ENCODE results near the gene VSTM2A. TPM values are rescaled to one million over a fixed set of nuclear protein-coding genes. Genes with fewer than 3 reads are reported as not detected.

Gene VSTM2A
- total RNA-seq, 4 donors from 2014 or later: 0.79 to 7.2 (median 0.96) TPM; not detected in 1

GRCh38 chr7:54546081-54546985, 4.2 kb downstream of the VSTM2A start:
- peak overlapping the region in 3 of 4 donors; percentile 12 to 31 (median 21) for H3K4me3 ChIP-seq
- peaks cover 70% of the 10 kb centered on the region for H3K27me3 ChIP-seq
- peaks cover 0 to 14% (median 8%) of the 10 kb centered on the region in 4 donors for H3K4me1 ChIP-seq
- no peaks in the 10 kb centered on the region for H3K36me3 ChIP-seq
- peak; percentile 28 for DNase-seq
- TF ChIP-seq, protein P1, sequence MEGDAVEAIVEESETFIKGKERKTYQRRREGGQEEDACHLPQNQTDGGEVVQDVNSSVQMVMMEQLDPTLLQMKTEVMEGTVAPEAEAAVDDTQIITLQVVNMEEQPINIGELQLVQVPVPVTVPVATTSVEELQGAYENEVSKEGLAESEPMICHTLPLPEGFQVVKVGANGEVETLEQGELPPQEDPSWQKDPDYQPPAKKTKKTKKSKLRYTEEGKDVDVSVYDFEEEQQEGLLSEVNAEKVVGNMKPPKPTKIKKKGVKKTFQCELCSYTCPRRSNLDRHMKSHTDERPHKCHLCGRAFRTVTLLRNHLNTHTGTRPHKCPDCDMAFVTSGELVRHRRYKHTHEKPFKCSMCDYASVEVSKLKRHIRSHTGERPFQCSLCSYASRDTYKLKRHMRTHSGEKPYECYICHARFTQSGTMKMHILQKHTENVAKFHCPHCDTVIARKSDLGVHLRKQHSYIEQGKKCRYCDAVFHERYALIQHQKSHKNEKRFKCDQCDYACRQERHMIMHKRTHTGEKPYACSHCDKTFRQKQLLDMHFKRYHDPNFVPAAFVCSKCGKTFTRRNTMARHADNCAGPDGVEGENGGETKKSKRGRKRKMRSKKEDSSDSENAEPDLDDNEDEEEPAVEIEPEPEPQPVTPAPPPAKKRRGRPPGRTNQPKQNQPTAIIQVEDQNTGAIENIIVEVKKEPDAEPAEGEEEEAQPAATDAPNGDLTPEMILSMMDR (IDR thresholded peaks at IDR 0.05): peak in 1 of 5 experiments; percentile 21
- TF ChIP-seq POLR2A (IDR thresholded peaks at IDR 0.05): no peak
- no peak overlapping the region for H3K27ac ChIP-seq
- intact Hi-C loops (cut with DNase I; ENCODE audit: low total_unique reads): no loop called here
- in situ Hi-C loops (cut with MboI; ENCODE audit: low pct_ligation_motif_present in 1 of 4, low pct_unique_long_range_greater_than_20kb in 1 of 4, low sequenced_read_pairs in 3 of 4): no loop called here
- no peaks in the 10 kb centered on the region for H3K9me3 ChIP-seq
- WGBS, 2 donors (ENCODE audit: low coverage in 1 of 2): 4 to 20% methylated on average over 3 to 47 of the region's 80 CpGs

GRCh38 chr7:54546986-54547314, 4.8 kb downstream of the VSTM2A start:
- Histone ChIP-seq H3K27ac (no peak overlapping the region), H3K36me3 (no peaks in the 10 kb centered on the region), H3K4me3 (peak overlapping the region in 3 of 4 donors; percentile 12 to 31 (median 21)), H3K27me3 (peaks cover 64% of the 10 kb centered on the region), H3K9me3 (no peaks in the 10 kb centered on the region), H3K4me1 (peaks cover 0 to 12% (median 8%) of the 10 kb centered on the region in 4 donors)
- TF ChIP-seq, protein P1 (IDR thresholded peaks at IDR 0.05): no peak
- TF ChIP-seq POLR2A (IDR thresholded peaks at IDR 0.05) (no peak), EP300 (IDR thresholded peaks at IDR 0.05; ENCODE audit: low read depth) (no peak), POLR2AphosphoS5 (IDR thresholded peaks at IDR 0.05) (no peak)
- intact Hi-C loops (cut with DNase I; ENCODE audit: low total_unique reads): no loop called here
- DNase-seq: no peak
- 2 to 9% methylated on average over 2 to 10 of the region's 15 CpGs for WGBS, 2 donors (ENCODE audit: low coverage in 1 of 2)
- in situ Hi-C loops (cut with MboI; ENCODE audit: low pct_ligation_motif_present in 1 of 4, low pct_unique_long_range_greater_than_20kb in 1 of 4, low sequenced_read_pairs in 3 of 4): no loop called here

DNA sequence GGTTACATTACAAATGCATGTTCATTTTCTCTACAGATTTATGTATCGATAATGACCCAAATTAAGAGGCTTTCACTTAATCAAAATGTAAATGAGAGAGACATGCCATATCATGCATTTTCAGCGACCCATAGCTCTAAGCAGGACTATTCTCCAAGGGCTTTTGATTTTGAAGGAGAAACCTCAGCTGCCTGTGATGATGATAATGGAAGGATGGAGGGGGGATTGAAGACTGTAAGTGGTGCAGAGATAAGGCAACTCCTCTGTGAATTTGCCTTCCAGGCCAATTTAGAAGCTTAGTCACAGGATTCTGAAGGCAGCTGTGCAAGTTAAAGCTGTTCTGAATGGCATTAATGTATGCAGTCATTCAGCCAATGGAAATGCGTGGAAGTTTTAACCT, 8.3 kb downstream of the VSTM2A start:
- intact Hi-C loops (cut with DNase I; ENCODE audit: low total_unique reads) (no loop called here), in situ Hi-C loops (cut with MboI; ENCODE audit: low pct_ligation_motif_present in 1 of 4, low pct_unique_long_range_greater_than_20kb in 1 of 4, low sequenced_read_pairs in 3 of 4) (no loop called here)
- H3K27ac ChIP-seq: no peak overlapping the region
- H3K27me3 ChIP-seq: peaks cover 29% of the 10 kb centered on the region
- peaks cover 0 to 9% (median 6%) of the 10 kb centered on the region in 4 donors for H3K4me1 ChIP-seq
- H3K36me3 ChIP-seq: no peaks in the 10 kb centered on the region
- TF ChIP-seq, protein P1 (IDR thresholded peaks at IDR 0.05): no peak
- no peak overlapping the region for H3K4me3 ChIP-seq
- no peak for DNase-seq
- H3K9me3 ChIP-seq: no peaks in the 10 kb centered on the region
- WGBS, 2 donors (ENCODE audit: low coverage in 1 of 2): 88 to 90% methylated on average over 3 of the region's 3 CpGs

DNA sequence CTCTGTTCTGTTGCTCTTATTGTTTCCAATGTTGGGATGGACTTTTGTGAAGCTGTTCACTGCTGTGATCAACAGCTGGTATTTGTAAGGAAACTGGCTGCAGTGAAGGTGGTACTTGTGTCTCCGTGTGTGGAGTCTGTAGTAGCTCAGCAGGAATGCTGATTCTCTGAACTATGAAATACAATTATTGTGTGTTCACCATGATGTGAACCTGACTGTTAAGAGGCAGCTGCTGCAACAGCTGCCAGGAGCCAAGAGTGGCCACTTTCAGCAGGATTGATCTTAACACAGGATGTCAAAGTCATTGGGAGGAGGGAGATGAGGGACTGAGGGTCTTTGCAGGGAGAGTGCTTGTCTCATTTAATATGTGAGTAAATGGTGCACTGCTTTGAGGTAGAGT, 13.9 kb downstream of the VSTM2A start:
- Histone ChIP-seq H3K9me3 (no peaks in the 10 kb centered on the region), H3K4me1 (no peaks in the 10 kb centered on the region), H3K27me3 (no peaks in the 10 kb centered on the region), H3K36me3 (no peaks in the 10 kb centered on the region), H3K27ac (no peak overlapping the region), H3K4me3 (no peak overlapping the region)
- intact Hi-C loops (cut with DNase I; ENCODE audit: low total_unique reads) (no loop called here), in situ Hi-C loops (cut with MboI; ENCODE audit: low pct_ligation_motif_present in 1 of 4, low pct_unique_long_range_greater_than_20kb in 1 of 4, low sequenced_read_pairs in 3 of 4) (no loop called here)
- TF ChIP-seq, protein P1 (IDR thresholded peaks at IDR 0.05): no peak
- no peak for TF ChIP-seq EP300 (IDR thresholded peaks at IDR 0.05; ENCODE audit: low read depth)
- TF ChIP-seq POLR2A (IDR thresholded peaks at IDR 0.05): no peak
- no peak for TF ChIP-seq POLR2AphosphoS5 (IDR thresholded peaks at IDR 0.05)
- DNase-seq: no peak
- 29 to 39% methylated on average over 1 of the region's 1 CpG for WGBS, 2 donors (ENCODE audit: low coverage in 1 of 2)

All from transverse colon (tissue), 4 donors.